Ishikawa (cell line): ENCODE results near the gene CLTCL1.

Experiments used
- CEBPB ChIP-seq: IDR thresholded peaks from 2 replicates; pipeline ENCODE4 v1.6.1; 2012
- CREB1 ChIP-seq: IDR thresholded peaks from 2 replicates; pipeline ENCODE4 v1.6.1; 2012; ENCODE audit warnings: low read depth
- EP300 ChIP-seq: IDR thresholded peaks from 2 replicates; pipeline ENCODE4 v1.6.1; 2012; ENCODE audit warnings: borderline replicate concordance
- FOXM1 ChIP-seq: IDR thresholded peaks from 2 replicates; pipeline ENCODE4 v1.6.1; 2012; ENCODE audit warnings: low read depth, borderline replicate concordance
- NFIC ChIP-seq: IDR thresholded peaks from 2 replicates; pipeline ENCODE4 v1.6.1; 2012
- TAF1 ChIP-seq: IDR thresholded peaks from 2 replicates; pipeline ENCODE4 v1.6.1; 2012; ENCODE audit warnings: low read depth, mild to moderate bottlenecking
- YY1 ChIP-seq: IDR thresholded peaks from 2 replicates; pipeline ENCODE4 v1.6.1; 2012; ENCODE audit warnings: low read depth
- ZBTB7A ChIP-seq: IDR thresholded peaks from 2 replicates; pipeline ENCODE4 v1.6.1; 2012; ENCODE audit warnings: low read depth
- TF ChIP-seq, protein P1 (sequence below): IDR thresholded peaks from 2 replicates; pipeline ENCODE4 v1.6.1; 2012
- TF ChIP-seq, protein P2 (sequence below): IDR thresholded peaks from 2 replicates; pipeline ENCODE4 v1.6.1; 2012
- TF ChIP-seq, protein P3 (sequence below): IDR thresholded peaks from 2 replicates; pipeline ENCODE4 v1.6.1; 2012; ENCODE audit warnings: low read depth, mild to moderate bottlenecking

DNA sequence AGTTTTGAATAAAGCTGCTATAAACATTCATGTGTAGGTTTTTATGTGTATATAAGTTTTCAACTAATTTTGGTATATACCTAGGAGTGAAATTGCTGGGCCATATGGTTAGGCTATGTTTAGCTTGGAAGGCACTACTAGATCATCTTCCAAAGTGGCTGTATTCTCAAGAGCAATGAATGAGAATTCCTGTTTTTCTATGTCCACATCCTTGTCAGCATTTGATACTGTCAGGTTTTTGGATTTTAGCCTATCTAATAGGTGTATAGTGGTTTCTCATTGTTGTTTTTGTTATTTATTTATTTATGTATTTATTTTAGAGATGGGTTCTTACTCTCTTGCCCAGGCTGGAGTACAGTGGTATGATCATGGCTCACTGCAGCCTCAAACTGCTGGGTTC lies 26.3 kb upstream of the CLTCL1 start:
- TF ChIP-seq EP300 (no peak), FOXM1 (no peak), ZBTB7A (no peak), YY1 (no peak), CREB1 (no peak), CEBPB (no peak), NFIC (no peak), TAF1 (no peak)
- TF ChIP-seq, protein P1, sequence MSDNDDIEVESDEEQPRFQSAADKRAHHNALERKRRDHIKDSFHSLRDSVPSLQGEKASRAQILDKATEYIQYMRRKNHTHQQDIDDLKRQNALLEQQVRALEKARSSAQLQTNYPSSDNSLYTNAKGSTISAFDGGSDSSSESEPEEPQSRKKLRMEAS, result no peak
- TF ChIP-seq, protein P2, sequence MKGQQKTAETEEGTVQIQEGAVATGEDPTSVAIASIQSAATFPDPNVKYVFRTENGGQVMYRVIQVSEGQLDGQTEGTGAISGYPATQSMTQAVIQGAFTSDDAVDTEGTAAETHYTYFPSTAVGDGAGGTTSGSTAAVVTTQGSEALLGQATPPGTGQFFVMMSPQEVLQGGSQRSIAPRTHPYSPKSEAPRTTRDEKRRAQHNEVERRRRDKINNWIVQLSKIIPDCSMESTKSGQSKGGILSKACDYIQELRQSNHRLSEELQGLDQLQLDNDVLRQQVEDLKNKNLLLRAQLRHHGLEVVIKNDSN, result no peak
- TF ChIP-seq, protein P3, sequence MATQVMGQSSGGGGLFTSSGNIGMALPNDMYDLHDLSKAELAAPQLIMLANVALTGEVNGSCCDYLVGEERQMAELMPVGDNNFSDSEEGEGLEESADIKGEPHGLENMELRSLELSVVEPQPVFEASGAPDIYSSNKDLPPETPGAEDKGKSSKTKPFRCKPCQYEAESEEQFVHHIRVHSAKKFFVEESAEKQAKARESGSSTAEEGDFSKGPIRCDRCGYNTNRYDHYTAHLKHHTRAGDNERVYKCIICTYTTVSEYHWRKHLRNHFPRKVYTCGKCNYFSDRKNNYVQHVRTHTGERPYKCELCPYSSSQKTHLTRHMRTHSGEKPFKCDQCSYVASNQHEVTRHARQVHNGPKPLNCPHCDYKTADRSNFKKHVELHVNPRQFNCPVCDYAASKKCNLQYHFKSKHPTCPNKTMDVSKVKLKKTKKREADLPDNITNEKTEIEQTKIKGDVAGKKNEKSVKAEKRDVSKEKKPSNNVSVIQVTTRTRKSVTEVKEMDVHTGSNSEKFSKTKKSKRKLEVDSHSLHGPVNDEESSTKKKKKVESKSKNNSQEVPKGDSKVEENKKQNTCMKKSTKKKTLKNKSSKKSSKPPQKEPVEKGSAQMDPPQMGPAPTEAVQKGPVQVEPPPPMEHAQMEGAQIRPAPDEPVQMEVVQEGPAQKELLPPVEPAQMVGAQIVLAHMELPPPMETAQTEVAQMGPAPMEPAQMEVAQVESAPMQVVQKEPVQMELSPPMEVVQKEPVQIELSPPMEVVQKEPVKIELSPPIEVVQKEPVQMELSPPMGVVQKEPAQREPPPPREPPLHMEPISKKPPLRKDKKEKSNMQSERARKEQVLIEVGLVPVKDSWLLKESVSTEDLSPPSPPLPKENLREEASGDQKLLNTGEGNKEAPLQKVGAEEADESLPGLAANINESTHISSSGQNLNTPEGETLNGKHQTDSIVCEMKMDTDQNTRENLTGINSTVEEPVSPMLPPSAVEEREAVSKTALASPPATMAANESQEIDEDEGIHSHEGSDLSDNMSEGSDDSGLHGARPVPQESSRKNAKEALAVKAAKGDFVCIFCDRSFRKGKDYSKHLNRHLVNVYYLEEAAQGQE, result no peak
